B cell (primary cell): Measurements from ENCODE around the gene FOXQ1. TPM values are rescaled to one million over a fixed set of nuclear protein-coding genes. Genes with fewer than 3 reads are reported as not detected.

Experiments
- ATAC-seq: fragments of 200-7000 bp; cut with Tn5 transposase; one replicate; pipeline ENCODE4 v1.10.0; 2021; ENCODE audit warnings: low read depth, mild to moderate bottlenecking, moderate number of reproducible peaks, moderate library complexity
- CTCF ChIA-PET: fragments of 350-600 bp; sonication (Branson Sonifier 250); formaldehyde crosslinking; loops from one replicate; lab custom pipeline; 2021; ENCODE audit warnings: antibody characterized with exemption, inconsistent platforms; lab: Charles Lee
- POLR2A ChIA-PET: fragments of 350-600 bp; sonication (Branson Sonifier 250); formaldehyde crosslinking; loops from one replicate; lab custom pipeline; 2021; ENCODE audit warnings: antibody characterized with exemption; lab: Charles Lee
- DNase-seq: peaks from one replicate; pipeline ENCODE4 v3.0.0; 2013
- H2AFZ ChIP-seq: 2 replicates; pipeline ENCODE4 v1.6.1; 2012; ENCODE audit warnings: mild to moderate bottlenecking, low read depth, low read length; ENCODE audit not compliant: insufficient read depth, poor library complexity, severe bottlenecking
- H3K27ac ChIP-seq, 2 donors: 1 replicate in 1 of 2; 2 replicates in 1 of 2; pipeline ENCODE4 v1.5.1; 2012 to 2013; ENCODE audit warnings: low read length in 2 of 2, mild to moderate bottlenecking in 2 of 2, moderate library complexity in 1 of 2
- H3K27me3 ChIP-seq, 4 experiments: fragments of 200-600 bp in 1 of 4; sonication (generic) in 1 of 4; replicated peaks in 1 of 4; 1 replicate in 2 of 4; 2 replicates in 2 of 4; pipeline versions ENCODE4 v1.6.1 to v1.7.0; 2013 to 2016; ENCODE audit warnings: low read length in 3 of 4, mild to moderate bottlenecking in 2 of 4, mixed read lengths in 1 of 4, moderate library complexity in 1 of 4; ENCODE audit not compliant: insufficient read depth in 4 of 4, control insufficient read depth in 3 of 4; ENCODE audit errors: control extremely low read depth in 1 of 4
- H3K36me3 ChIP-seq, 2 experiments: replicated peaks in 1 of 2; 1 replicate in 1 of 2; 2 replicates in 1 of 2; pipeline versions ENCODE4 v1.6.1 to v1.7.1; 2013; ENCODE audit warnings: low read length in 1 of 2; ENCODE audit not compliant: insufficient read depth in 2 of 2, control insufficient read depth in 1 of 2; ENCODE audit errors: control extremely low read depth in 1 of 2, extremely low read depth in 1 of 2
- H3K4me1 ChIP-seq, 2 donors: fragments of 200-600 bp in 1 of 2; sonication (generic) in 1 of 2; 1 replicate in 1 of 2; 2 replicates in 1 of 2; pipeline versions ENCODE4 v1.5.1 to v1.6.1; 2013 to 2017; ENCODE audit warnings: low read length in 2 of 2; ENCODE audit not compliant: control insufficient read depth in 2 of 2, insufficient read depth in 2 of 2
- H3K4me2 ChIP-seq: replicated peaks from 2 replicates; pipeline ENCODE3; 2012; ENCODE audit warnings: mild to moderate bottlenecking, low read depth, low read length; ENCODE audit not compliant: poor library complexity, severe bottlenecking
- H3K4me3 ChIP-seq, 5 experiments: fragments of 200-600 bp in 1 of 5; sonication (generic) in 1 of 5; 1 replicate in 3 of 5; 2 replicates in 2 of 5; pipeline versions ENCODE4 v1.5.1 to v1.7.0; 2011 to 2016; ENCODE audit warnings: low read length in 4 of 5, mild to moderate bottlenecking in 4 of 5, low read depth in 2 of 5, control low read depth in 1 of 5, moderate library complexity in 1 of 5; ENCODE audit not compliant: insufficient read depth in 1 of 5; ENCODE audit errors: control extremely low read depth in 1 of 5, extremely low read depth in 1 of 5
- H3K79me2 ChIP-seq: fragments of 200-600 bp; sonication (generic); one replicate; pipeline ENCODE4 v1.6.0; 2016; ENCODE audit warnings: low read length; ENCODE audit not compliant: control insufficient read depth, insufficient read depth
- H3K9ac ChIP-seq: fragments of 200-600 bp; sonication (generic); 2 replicates; pipeline ENCODE4 v1.6.1; 2017; ENCODE audit warnings: mild to moderate bottlenecking, low read length, moderate library complexity
- H3K9me3 ChIP-seq, 3 donors: one replicate each; pipeline versions ENCODE4 v1.6.1 to v1.7.1; 2013; ENCODE audit warnings: low read length in 2 of 3; ENCODE audit not compliant: control insufficient read depth in 2 of 3, insufficient read depth in 1 of 3; ENCODE audit errors: control extremely low read depth in 1 of 3
- H4K20me1 ChIP-seq: 2 replicates; pipeline ENCODE4 v1.6.0; 2012; ENCODE audit warnings: mild to moderate bottlenecking, low read length; ENCODE audit not compliant: insufficient read depth, control insufficient read depth, poor library complexity, severe bottlenecking
- H3K27ac Mint-ChIP-seq: one replicate; pipeline ENCODE4 v1.8.0; 2021; ENCODE audit warnings: mixed read lengths
- H3K27me3 Mint-ChIP-seq: one replicate; pipeline ENCODE4 v1.8.0; 2021; ENCODE audit warnings: mixed read lengths
- H3K4me1 Mint-ChIP-seq: one replicate; pipeline ENCODE4 v1.8.0; 2021; ENCODE audit warnings: mixed read lengths
- H3K4me3 Mint-ChIP-seq: one replicate; pipeline ENCODE4 v1.8.0; 2021; ENCODE audit warnings: mixed read lengths
- H3K9me3 Mint-ChIP-seq: one replicate; pipeline ENCODE4 v1.8.0; 2022; ENCODE audit warnings: mixed read lengths; ENCODE audit not compliant: insufficient read depth
- EZH2 ChIP-seq: IDR thresholded peaks from 2 replicates; pipeline ENCODE4 v1.6.1; 2012; ENCODE audit warnings: borderline replicate concordance, low read depth, mild to moderate bottlenecking, moderate library complexity, low read length; ENCODE audit not compliant: insufficient read depth, poor library complexity, severe bottlenecking
- WGBS: methylation state at CpG from one replicate; pipeline ENCODE4 v1.1.5; 2013; ENCODE audit warnings: missing lambda C conversion rate; ENCODE audit not compliant: insufficient coverage; 5-methylcytosine and 5-hydroxymethylcytosine counted together
- intact Hi-C: fragments of 100-400 bp; cut with micrococcal nuclease; formaldehyde crosslinking; loops from one replicate; pipeline ENCODE4 v1.10.0; 2022
- polyA plus RNA-seq: library from polyadenylated mRNA; depleted of rRNA; stranded (reverse); fragments of >200 nt; gene quantifications from 2 replicates; pipeline ENCODE4 v1.2.3, GENCODE V29; 2012
- total RNA-seq, 2 donors: library from RNA; stranded (reverse); fragments of 120-200 nt in 1 of 2; gene quantifications; 1 replicate in 1 of 2; 2 replicates in 1 of 2; pipeline versions ENCODE4 v1.2.3 to v1.2.4, GENCODE V29; 2013 to 2022
- TF ChIP-seq, protein P1 (sequence below): fragments of 200-600 bp; IDR thresholded peaks from one replicate; pipeline ENCODE4 v1.8.0; 2022; ENCODE audit warnings: antibody characterized with exemption, mild to moderate bottlenecking

The FOXQ1 gene
- total and polyA plus RNA-seq, 2 donors (not counting 1 experiment from before 2014, with no cell fraction given) = not detected

DNA sequence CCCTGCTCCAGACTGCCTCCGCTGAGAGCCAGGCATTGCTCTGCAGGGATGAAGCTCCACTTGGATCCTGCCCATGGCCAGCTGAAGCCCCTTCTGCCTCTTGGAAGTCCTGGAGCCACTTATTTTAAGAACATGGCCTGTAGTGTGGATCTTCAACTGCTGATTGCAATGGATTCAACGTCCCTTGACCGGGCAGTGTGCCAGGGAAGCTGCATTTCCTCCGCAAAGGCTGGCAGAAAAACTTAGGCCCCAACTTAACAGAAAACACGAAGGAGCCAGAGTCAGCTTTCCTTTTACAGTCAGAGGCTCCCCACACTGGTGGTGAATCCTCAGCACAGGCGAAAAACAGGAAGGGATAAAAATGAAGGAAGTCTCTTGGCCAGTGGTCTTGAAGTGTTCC, 26.3 kb upstream of the FOXQ1 start:
- H3K4me3 Mint-ChIP-seq = no peak overlapping the region
- TF ChIP-seq, protein P1, sequence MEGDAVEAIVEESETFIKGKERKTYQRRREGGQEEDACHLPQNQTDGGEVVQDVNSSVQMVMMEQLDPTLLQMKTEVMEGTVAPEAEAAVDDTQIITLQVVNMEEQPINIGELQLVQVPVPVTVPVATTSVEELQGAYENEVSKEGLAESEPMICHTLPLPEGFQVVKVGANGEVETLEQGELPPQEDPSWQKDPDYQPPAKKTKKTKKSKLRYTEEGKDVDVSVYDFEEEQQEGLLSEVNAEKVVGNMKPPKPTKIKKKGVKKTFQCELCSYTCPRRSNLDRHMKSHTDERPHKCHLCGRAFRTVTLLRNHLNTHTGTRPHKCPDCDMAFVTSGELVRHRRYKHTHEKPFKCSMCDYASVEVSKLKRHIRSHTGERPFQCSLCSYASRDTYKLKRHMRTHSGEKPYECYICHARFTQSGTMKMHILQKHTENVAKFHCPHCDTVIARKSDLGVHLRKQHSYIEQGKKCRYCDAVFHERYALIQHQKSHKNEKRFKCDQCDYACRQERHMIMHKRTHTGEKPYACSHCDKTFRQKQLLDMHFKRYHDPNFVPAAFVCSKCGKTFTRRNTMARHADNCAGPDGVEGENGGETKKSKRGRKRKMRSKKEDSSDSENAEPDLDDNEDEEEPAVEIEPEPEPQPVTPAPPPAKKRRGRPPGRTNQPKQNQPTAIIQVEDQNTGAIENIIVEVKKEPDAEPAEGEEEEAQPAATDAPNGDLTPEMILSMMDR = no peak
- TF ChIP-seq EZH2 = no peak
- Histone ChIP-seq H3K9me3 (no peaks in the 10 kb centered on the region), H2AFZ (no peak overlapping the region), H3K4me1 (no peaks in the 10 kb centered on the region), H3K36me3 (no peaks in the 10 kb centered on the region), H3K79me2 (no peaks in the 10 kb centered on the region), H4K20me1 (no peaks in the 10 kb centered on the region), H3K4me2 (no peak overlapping the region), H3K27ac (no peak overlapping the region), H3K4me3 (no peak overlapping the region), H3K9ac (no peak overlapping the region), H3K27me3 (peaks cover 0 to 11% (median 0%) of the 10 kb centered on the region in 4 experiments)
- H3K27ac Mint-ChIP-seq = no peak overlapping the region
- intact Hi-C loops = no loop called here
- ChIA-PET POLR2A (no interaction called here), CTCF (no interaction called here)
- 100% methylated on average over 2 of the region's 6 CpGs for WGBS
- H3K4me1 Mint-ChIP-seq = no peaks in the 10 kb centered on the region
- no peaks in the 10 kb centered on the region for H3K9me3 Mint-ChIP-seq
- peaks cover 42% of the 10 kb centered on the region for H3K27me3 Mint-ChIP-seq
- no peak for DNase-seq
- ATAC-seq = no peak

DNA sequence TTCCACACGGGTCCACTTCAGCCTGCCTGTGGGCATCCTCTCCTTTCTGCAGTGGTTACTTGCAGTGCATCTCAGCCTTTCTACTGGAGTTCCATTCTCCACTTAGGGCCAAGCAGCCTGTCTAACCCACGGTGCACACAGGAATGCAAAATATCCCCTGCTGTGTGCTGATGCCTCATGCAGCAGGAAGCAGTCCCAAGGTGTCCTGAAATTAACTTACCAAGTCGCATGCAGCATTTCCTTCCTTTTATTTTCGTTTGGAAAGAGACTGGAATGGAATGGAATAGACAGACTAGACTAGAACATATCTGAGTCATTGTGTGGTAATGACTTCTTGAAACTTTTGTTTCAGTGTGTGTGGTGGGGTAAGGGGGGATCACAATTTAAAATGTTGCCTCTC, 25.9 kb upstream of the FOXQ1 start:
- Mint-ChIP-seq H3K4me3 (no peak overlapping the region), H3K27me3 (peaks cover 40% of the 10 kb centered on the region), H3K27ac (no peak overlapping the region), H3K4me1 (no peaks in the 10 kb centered on the region), H3K9me3 (no peaks in the 10 kb centered on the region)
- Histone ChIP-seq H4K20me1 (no peaks in the 10 kb centered on the region), H3K27me3 (peaks cover 0 to 11% (median 0%) of the 10 kb centered on the region in 4 experiments), H3K27ac (no peak overlapping the region), H3K9ac (no peak overlapping the region), H3K4me2 (no peak overlapping the region), H3K9me3 (no peaks in the 10 kb centered on the region), H3K4me1 (no peaks in the 10 kb centered on the region), H3K4me3 (no peak overlapping the region), H3K36me3 (no peaks in the 10 kb centered on the region), H3K79me2 (no peaks in the 10 kb centered on the region), H2AFZ (no peak overlapping the region)
- 17% methylated on average over 4 of the region's 4 CpGs for WGBS
- ChIA-PET CTCF (no interaction called here), POLR2A (no interaction called here)
- DNase-seq = no peak
- no peak for TF ChIP-seq EZH2
- TF ChIP-seq, protein P1 = no peak
- intact Hi-C loops = no loop called here
- ATAC-seq = no peak
